Calu3 (cell line): ENCODE measurements around the gene OR9Q1. TPM values are rescaled to one million over a fixed set of nuclear protein-coding genes. Genes with fewer than 3 reads are reported as not detected.

ENCODE experiments used
- BruUV-seq: library from RNA; stranded (reverse); fragments of 400-500 nt; replicated peaks from 2 replicates; lab custom pipeline; 2021; lab: Mats Ljungman, UMichigan
- CTCF ChIA-PET: fragments of 300-600 bp; sonication (Branson Sonifier 250); formaldehyde crosslinking; loops from one replicate; lab custom pipeline; 2022; ENCODE audit warnings: antibody characterized with exemption; lab: Charles Lee
- DNase-seq: peaks from one replicate; pipeline ENCODE4 v3.0.0; 2022
- H3K27ac Mint-ChIP-seq: one replicate; pipeline ENCODE4 v1.8.0; 2022; ENCODE audit warnings: mixed read lengths; ENCODE audit not compliant: unreplicated experiment
- H3K27me3 Mint-ChIP-seq: one replicate; pipeline ENCODE4 v1.8.0; 2022; ENCODE audit warnings: mixed read lengths; ENCODE audit not compliant: unreplicated experiment
- H3K36me3 Mint-ChIP-seq: one replicate; pipeline ENCODE4 v1.8.0; 2022; ENCODE audit warnings: mild to moderate bottlenecking, moderate library complexity, mixed read lengths; ENCODE audit not compliant: insufficient read depth, unreplicated experiment
- H3K4me1 Mint-ChIP-seq: one replicate; pipeline ENCODE4 v1.8.0; 2022; ENCODE audit warnings: mild to moderate bottlenecking, low read depth, mixed read lengths; ENCODE audit not compliant: unreplicated experiment
- H3K4me3 Mint-ChIP-seq: one replicate; pipeline ENCODE4 v1.8.0; 2022; ENCODE audit warnings: mild to moderate bottlenecking, low read depth, moderate library complexity, mixed read lengths; ENCODE audit not compliant: unreplicated experiment
- H3K9me3 Mint-ChIP-seq: one replicate; pipeline ENCODE4 v1.8.0; 2022; ENCODE audit warnings: low read depth, mixed read lengths; ENCODE audit not compliant: unreplicated experiment
- intact Hi-C: fragments of 100-400 bp; cut with micrococcal nuclease; formaldehyde crosslinking; loops from one replicate; pipeline ENCODE4 v1.10.0; 2022; ENCODE audit not compliant: unreplicated experiment
- total RNA-seq: library from RNA; stranded (reverse); gene quantifications from 2 replicates; pipeline ENCODE4 v1.2.3, GENCODE V29; 2022
- TF ChIP-seq, protein P1 (sequence below): fragments of 200-600 bp; IDR thresholded peaks from one replicate; pipeline ENCODE4 v1.8.0; 2022; ENCODE audit warnings: antibody characterized with exemption; ENCODE audit not compliant: unreplicated experiment

The OR9Q1 gene
- total RNA-seq, 1 experiment from 2014 or later, result not detected

DNA sequence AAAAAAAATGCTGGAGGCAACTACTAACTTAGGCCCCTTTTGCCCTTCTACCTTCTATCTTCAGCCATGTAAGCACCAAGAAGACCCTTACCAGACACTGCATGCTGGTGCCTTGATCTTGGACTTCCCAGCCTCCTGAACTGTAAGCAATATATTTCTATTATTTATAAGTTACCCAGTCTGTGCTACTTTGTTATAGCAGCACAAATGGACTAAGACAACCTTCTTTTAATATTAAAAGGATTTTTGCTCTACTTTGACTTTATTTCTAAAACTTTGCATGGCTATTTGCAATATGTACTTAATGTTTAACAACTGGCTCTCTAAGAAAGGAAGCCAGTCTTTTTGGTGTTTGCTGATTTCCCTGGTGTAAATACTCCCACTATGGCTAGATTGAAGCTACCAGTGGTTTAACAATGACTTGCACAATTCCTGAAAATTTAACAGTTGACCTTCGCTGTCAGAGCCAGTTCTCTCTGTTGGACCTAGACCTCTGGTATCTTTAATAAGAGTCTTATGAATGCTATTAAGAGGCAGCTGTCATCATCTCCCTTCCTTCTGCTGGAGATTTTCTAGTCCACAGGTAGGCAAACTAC lies 32.2 kb downstream of the OR9Q1 start:
- TF ChIP-seq, protein P1, sequence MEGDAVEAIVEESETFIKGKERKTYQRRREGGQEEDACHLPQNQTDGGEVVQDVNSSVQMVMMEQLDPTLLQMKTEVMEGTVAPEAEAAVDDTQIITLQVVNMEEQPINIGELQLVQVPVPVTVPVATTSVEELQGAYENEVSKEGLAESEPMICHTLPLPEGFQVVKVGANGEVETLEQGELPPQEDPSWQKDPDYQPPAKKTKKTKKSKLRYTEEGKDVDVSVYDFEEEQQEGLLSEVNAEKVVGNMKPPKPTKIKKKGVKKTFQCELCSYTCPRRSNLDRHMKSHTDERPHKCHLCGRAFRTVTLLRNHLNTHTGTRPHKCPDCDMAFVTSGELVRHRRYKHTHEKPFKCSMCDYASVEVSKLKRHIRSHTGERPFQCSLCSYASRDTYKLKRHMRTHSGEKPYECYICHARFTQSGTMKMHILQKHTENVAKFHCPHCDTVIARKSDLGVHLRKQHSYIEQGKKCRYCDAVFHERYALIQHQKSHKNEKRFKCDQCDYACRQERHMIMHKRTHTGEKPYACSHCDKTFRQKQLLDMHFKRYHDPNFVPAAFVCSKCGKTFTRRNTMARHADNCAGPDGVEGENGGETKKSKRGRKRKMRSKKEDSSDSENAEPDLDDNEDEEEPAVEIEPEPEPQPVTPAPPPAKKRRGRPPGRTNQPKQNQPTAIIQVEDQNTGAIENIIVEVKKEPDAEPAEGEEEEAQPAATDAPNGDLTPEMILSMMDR, result no peak
- CTCF ChIA-PET, result no interaction called here
- no peaks in the 10 kb centered on the region for H3K27me3 Mint-ChIP-seq
- intact Hi-C loops, result loop anchor here (5.0 to 10.0 kb wide), 3 partner anchors 84 to 229 kb away; no protein-coding TSS in a partner anchor
- H3K4me1 Mint-ChIP-seq, result peaks cover 34% of the 10 kb centered on the region
- no peak overlapping the region for H3K27ac Mint-ChIP-seq
- peaks cover 4% of the 10 kb centered on the region for H3K9me3 Mint-ChIP-seq
- DNase-seq, result no peak
- no TSS peak for BruUV-seq
- H3K4me3 Mint-ChIP-seq, result no peak overlapping the region
- H3K36me3 Mint-ChIP-seq, result no peaks in the 10 kb centered on the region

- Mint-ChIP-seq H3K27ac (peak overlapping the region; percentile 88), H3K27me3 (no peaks in the 10 kb centered on the region), H3K9me3 (peaks cover 4% of the 10 kb centered on the region), H3K36me3 (no peaks in the 10 kb centered on the region), H3K4me3 (no peak overlapping the region), H3K4me1 (peaks cover 45% of the 10 kb centered on the region)
- TF ChIP-seq, protein P1, result no peak
- CTCF ChIA-PET, result no interaction called here
- no peak for DNase-seq
- intact Hi-C loops, result loop anchor here (5.0 to 10.0 kb wide), 3 partner anchors 85 to 230 kb away; no protein-coding TSS in a partner anchor
- no TSS peak for BruUV-seq
These were observed 33.8 kb downstream of the OR9Q1 start for GRCh38 chr11:58057481-58057880.

GRCh38 chr11:58058276-58059006 lies 34.8 kb downstream of the OR9Q1 start:
- Mint-ChIP-seq H3K4me1 (peaks cover 45% of the 10 kb centered on the region), H3K4me3 (no peak overlapping the region), H3K27me3 (no peaks in the 10 kb centered on the region), H3K27ac (peak overlapping the region; percentile 88), H3K36me3 (no peaks in the 10 kb centered on the region), H3K9me3 (peaks cover 4% of the 10 kb centered on the region)
- TF ChIP-seq, protein P1, result no peak
- intact Hi-C loops, result loop anchor here (5.0 to 10.0 kb wide), 3 partner anchors 86 to 231 kb away; no protein-coding TSS in a partner anchor
- DNase-seq, result peak; percentile 77
- BruUV-seq, result no TSS peak
- CTCF ChIA-PET, result interaction anchor here (1.0 kb wide), 1 partner anchor 228 kb away, joined by 3 read pairs; no protein-coding TSS in a partner anchor

- intact Hi-C loops, result loop anchor here (5.0 to 10.0 kb wide), 3 partner anchors 87 to 232 kb away; no protein-coding TSS in a partner anchor
- no peak overlapping the region for H3K4me3 Mint-ChIP-seq
- H3K9me3 Mint-ChIP-seq, result peaks cover 4% of the 10 kb centered on the region
- BruUV-seq, result no TSS peak
- H3K27ac Mint-ChIP-seq, result peak overlapping the region; percentile 88
- no peaks in the 10 kb centered on the region for H3K36me3 Mint-ChIP-seq
- TF ChIP-seq, protein P1, result no peak
- CTCF ChIA-PET, result interaction anchor here (1.0 to 1.4 kb wide), 2 partner anchors 227 to 307 kb away, joined by 3 to 4 read pairs; partner anchors contain the start of gene BTBD18
- H3K4me1 Mint-ChIP-seq, result peaks cover 45% of the 10 kb centered on the region
- H3K27me3 Mint-ChIP-seq, result no peaks in the 10 kb centered on the region
- DNase-seq, result peak; percentile 47
These were observed 35.3 kb downstream of the OR9Q1 start for GRCh38 chr11:58059007-58059350.
